Stimulated activated CD4-positive, alpha-beta T cell treated with anti-CD3 and anti-CD28 coated beads, Interleukin-1b, Interleukin-23, amount 100 ng/mL, for 24 hours (primary cell): ENCODE results near the gene KRTAP9-3.
"Not testable (repeated sequence)": the region's sequence is repeated elsewhere in the genome, so short reads cannot be mapped to it uniquely, and the experiment has no call there.

Experiments
- DNase-seq, 4 experiments: peaks; one replicate each; pipeline ENCODE4 v3.0.0-alpha.2; 2020; ENCODE audit warnings: low read depth in 4 of 4, low spot score in 1 of 4

The KRTAP9-3 gene

DNA sequence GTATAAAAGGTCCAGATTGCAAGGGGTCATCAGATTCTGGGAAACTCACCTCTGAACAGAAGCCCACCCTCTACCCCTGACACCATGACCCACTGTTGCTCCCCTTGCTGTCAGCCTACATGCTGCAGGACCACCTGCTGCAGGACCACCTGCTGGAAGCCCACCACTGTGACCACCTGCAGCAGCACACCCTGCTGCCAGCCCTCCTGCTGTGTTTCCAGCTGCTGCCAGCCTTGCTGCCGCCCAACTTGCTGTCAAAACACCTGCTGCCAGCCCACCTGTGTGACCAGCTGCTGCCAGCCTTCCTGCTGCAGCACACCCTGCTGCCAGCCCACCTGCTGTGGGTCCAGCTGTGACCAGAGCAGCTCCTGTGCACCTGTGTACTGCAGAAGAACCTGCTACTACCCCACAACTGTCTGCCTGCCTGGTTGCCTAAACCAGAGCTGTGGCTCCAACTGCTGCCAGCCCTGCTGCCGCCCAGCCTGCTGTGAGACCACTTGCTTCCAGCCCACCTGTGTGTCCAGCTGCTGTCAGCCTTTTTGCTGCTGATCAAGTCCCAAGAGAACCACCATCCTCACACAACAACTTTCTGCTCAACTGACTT, 17.5 kb downstream of the KRTAP9-3 start, which contains the start of gene KRTAP9-4:
KRTAP9-4 (plus strand) TSS at position 51 of the 604 bp plus-strand sequence; CDS start at position 85, 34 bp downstream.
- DNase-seq = not testable (repeated sequence)

GRCh38 chr17:41251261-41251660, 19.0 kb downstream of the KRTAP9-3 start:
- DNase-seq = no peak

DNA sequence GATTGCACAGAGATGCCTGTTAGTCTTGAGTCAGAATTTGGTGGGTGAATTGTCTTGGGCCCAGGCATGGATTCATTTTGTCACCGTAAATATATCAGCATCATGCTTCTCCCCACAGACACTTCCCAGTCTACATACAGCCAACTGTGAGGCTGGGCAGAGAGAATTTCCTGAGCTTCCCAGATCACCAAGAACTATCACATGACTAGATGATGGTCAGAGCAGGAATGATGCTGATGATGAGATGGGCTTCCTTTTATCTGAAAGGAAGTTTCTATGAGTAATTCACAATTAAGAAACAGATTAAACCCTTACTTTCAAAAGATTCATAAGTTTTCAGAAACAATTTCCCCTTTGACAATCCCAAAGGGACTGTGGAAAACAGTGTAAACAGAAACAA, 22.6 kb downstream of the KRTAP9-3 start:
- DNase-seq = no peak

GRCh38 chr17:41255381-41256290, 23.4 kb downstream of the KRTAP9-3 start, which contains the start of gene KRTAP9-9:
TSS of gene KRTAP9-9 (plus strand) at chr17:41255384.
- not testable (repeated sequence) for DNase-seq

DNA sequence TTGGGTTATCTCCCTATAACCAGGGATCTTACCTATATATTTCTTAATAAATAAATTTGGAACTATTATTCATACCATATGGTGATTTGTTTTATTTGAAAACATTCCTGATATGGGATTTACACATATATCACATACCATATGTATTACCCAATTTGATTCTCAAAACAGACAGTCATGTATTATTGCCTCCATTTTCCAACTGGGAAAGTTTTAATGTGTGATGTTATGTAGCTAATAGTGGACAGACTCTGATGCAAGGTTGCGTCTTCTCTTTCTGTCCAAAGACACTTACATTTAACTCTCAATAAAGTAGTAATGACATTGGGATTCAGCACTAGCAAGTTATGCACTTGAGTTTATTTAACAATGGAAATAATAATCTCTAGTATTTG, 24.0 kb downstream of the KRTAP9-3 start:
- no peak for DNase-seq

- no peak for DNase-seq
Measured at GRCh38 chr17:41258406-41258805, 26.2 kb downstream of the KRTAP9-3 start.

DNA sequence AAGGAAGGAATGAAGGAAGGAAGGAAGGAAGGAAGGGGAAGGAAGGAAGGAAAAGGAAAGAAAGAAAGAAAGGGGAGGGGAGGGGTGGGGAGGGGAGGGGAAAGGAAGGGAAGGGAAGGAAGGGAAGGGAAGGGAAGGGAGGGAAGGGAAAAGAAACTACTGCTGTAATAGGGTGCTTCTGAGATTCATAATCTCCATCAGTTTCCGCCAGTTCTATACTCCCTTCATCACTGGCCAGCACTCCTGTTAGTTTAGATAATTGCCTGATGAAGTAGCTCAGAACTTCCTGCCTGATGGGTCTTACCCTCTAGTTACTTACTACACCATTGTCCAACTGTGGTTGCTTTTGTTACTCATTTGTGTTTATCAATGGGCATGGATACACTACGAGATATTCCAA, 31.0 kb downstream of the KRTAP9-3 start:
- no peak for DNase-seq

- DNase-seq = no peak
Measured at GRCh38 chr17:41264599-41264998, 32.4 kb downstream of the KRTAP9-3 start.

DNA sequence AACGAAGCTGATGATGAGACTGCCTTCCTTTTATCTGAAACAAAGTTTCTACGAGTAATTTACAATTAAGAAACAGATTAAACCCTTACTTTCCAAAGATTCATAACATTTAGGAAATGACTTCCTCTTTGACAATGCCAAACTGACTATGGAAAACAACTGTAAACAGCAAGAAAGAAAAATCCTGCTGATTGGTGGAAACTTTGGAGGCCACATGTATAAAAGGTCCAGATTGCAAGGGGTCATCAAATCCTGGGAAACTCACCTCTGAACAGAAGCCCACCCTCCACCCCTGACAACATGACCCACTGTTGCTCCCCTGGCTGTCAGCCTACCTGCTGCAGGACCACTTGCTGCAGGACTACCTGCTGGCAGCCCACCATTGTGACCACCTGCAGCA, 32.8 kb downstream of the KRTAP9-3 start, which contains the start of gene KRTAP9-6:
KRTAP9-6 (plus strand) TSS at position 301 of the 400 bp plus-strand sequence; CDS start at position 301, 0 bp downstream.
- no peak for DNase-seq

DNA sequence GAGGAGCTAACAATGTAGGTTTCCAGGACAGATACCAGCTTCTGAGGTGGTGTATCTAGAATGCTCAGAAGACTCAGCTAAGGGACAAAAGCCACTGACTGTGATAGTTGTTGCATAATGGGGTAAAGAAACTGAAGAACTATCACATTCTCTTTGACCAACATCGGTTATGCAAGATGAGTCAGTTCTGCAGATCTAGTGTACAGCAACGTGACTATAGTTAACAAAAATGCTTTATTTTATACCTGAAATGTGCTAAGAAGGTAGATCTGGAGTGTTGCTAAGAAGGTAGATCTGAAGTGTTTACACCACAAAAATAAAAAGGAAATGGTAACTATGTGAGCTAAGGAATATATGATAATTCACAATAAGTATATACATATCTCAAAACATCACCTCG, 35.5 kb downstream of the KRTAP9-3 start:
- no peak for DNase-seq

DNA sequence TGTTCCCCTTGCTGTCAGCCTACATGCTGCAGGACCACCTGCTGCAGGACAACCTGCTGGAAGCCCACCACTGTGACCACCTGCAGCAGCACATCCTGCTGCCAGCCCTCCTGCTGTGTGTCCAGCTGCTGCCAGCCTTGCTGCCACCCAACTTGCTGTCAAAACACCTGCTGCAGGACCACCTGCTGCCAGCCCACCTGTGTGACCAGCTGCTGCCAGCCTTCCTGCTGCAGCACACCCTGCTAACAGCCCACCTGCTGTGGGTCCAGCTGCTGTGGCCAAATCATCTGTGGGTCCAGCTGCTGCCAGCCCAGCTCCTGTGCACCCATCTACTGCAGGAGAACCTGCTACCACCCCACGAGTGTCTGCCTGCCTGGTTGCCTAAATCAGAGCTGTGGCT, 39.1 kb downstream of the KRTAP9-3 start:
- DNase-seq = not testable (repeated sequence)

GRCh38 chr17:41271858-41272257, 39.6 kb downstream of the KRTAP9-3 start:
- DNase-seq = no peak

GRCh38 chr17:41275648-41276190, 43.5 kb downstream of the KRTAP9-3 start, which contains the start of gene KRTAP9-7:
TSS of gene KRTAP9-7 (plus strand) at chr17:41275698. CDS start at chr17:41275698, 0 bp downstream.
- not testable (repeated sequence) for DNase-seq

DNA sequence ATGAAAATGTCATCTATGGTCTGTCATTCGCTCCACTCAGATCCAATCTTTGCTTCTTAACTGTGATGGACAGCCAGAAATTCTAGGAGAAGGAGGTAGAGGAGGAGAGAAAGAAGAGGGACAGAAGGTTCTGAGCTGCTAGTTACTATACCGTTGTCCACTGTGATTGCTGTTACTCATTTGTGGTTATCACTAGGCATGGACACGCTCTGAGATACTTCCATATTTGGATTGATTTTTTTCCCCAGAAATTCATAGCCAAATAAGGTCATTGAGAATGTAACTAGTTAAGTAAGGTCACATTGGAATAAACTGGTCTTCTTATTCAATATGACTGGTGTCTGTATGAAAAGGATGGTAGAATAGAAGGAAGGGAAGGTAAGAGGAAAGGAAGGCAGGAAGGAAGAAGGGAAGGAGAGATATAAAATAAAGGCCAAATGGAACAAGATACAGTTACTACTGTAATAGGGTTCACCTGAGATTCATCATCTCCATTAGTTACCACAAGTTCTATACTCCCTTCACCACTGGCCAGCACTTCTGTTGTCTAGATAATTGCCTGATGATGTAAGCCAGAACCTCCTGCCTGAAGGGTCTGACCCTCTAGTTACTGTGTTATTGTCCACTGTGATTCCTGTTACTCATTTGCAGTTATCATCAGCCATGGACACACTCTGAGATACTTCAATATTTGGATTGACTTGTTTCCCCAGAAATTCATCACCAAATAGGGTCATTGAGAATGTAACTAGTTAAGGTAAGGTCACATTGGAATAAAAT, 46.1 kb downstream of the KRTAP9-3 start:
- no peak for DNase-seq
